Activated CD8-positive, alpha-beta memory T cell treated with anti-CD3 and anti-CD28 coated beads, Interleukin-2, amount 50 U/mL, for 1 hour (primary cell): ENCODE measurements around the gene MCCC1.
"Not testable (repeated sequence)": the region's sequence is repeated elsewhere in the genome, so short reads cannot be mapped to it uniquely, and the experiment has no call there.

ENCODE experiments used
- DNase-seq: peaks from one replicate; pipeline ENCODE4 v3.0.0-alpha.2; 2020; ENCODE audit errors: extremely low read depth

The MCCC1 gene

DNA sequence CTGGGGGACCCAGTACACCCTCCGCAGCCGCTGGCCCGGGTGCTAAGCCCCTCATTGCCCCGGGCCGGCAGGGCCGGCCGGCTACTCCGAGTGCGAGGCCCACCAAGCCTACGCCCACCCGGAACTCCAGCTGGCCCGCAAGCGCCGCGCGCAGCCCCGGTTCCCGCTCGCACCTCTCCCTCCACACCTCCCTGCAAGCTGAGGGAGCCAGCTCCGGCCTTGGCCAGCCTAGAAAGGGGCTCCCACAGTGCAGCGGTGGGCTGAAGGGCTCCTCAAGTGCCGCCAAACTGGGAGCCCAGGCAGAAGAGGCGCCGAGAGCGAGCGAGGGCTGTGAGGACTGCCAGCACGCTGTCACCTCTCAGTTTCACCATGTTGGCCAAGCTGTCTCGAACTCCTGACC, 4.7 kb upstream of the MCCC1 start:
- not testable (repeated sequence) for DNase-seq

DNA sequence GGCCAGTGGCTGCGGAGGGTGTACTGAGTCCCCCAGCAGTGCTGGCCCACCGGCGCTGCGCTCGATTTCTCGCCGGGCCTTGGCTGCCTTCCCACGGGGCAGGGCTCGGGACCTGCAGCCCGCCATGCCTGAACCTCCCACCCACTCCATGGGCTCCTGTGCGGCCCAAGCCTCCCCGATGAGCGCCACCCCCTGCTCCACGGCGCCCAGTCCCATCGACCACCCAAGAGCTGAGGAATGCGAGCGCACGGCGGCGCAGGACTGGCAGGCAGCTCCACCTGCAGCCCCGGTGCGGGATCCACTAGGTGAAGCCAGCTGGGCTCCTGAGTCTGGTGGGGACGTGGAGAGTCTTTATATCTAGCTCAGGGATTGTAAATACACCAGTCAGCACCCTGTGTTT, 1.7 kb upstream of the MCCC1 start:
- not testable (repeated sequence) for DNase-seq

DNA sequence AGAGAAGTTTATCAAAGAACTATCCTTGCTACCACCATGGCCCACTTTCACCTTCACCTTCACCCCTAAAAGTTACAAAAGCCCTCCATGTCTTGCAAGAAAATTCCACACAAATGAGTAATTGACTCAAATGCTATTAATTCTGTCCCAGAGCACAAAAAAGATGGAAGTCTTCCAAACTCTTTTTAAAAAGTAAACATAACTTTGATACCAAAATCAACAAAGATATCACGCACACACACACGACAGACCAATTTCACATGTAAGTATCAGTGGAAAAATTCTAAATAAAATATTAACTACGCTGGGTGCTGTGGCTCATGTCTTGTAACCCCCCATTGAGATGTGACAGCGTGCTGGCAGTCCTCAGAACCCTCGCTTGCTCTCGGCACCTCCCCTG, 1.1 kb upstream of the MCCC1 start:
- DNase-seq, result no peak

DNA sequence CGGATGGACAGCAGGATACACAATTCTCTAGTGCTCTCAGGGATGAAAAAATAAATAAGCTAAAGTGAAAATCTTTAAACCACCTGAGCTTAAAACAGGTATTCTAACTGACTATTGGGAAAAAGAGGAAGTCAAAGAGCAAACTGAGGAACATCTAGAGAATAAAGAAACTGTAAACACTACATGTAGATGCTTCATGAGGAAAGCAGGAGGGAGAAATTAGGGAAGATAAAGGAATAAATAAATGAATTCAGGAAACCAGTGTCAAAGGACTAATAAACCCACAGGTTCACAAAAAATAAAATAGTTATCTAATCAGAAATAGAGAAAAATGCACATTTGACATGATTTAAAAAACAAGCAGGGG, 525 bp upstream of the MCCC1 start:
- DNase-seq, result no peak

DNA sequence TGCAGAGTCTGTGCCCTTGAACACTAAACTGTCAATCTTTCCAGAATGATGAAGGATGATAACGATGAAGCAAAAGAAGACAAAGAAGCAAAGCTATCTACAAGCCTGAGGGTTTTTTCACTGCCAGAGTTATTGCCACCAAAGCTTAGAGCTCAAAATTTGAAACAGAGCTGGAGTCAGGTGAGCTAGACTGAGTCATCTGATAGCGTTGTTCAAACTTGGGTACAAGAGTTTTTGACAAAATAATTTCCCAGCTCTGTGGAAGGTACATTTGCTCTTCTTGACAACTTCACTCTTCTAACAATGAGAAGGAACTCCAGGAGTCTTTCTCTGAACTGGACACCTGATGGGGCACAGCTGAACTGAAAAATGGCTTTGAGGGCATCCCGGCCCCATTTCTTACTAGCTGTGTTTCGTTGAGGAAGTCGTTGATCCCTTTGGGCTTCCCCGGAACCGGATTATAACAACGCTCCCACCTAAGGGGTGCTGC, 715 bp downstream of the MCCC1 start:
- no peak for DNase-seq

DNA sequence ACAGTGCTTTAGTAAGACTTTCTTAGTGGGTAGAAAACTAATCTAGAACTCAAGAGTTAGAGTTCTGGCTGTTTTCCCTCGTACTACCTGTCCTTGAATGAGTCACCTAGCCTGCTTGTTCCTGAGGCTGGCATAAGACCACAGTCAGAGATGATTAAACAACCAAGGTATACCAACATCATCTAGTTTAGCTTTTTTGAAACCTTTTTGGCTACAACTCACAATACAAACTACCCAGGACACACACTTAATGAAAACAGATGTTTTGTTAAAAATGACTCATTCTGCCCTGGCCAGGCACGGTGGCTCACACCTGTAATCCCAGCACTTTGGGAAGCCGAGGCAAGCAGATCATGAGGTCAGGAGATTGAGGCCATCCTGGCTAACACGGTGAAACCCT, 4.6 kb downstream of the MCCC1 start:
- no peak for DNase-seq

DNA sequence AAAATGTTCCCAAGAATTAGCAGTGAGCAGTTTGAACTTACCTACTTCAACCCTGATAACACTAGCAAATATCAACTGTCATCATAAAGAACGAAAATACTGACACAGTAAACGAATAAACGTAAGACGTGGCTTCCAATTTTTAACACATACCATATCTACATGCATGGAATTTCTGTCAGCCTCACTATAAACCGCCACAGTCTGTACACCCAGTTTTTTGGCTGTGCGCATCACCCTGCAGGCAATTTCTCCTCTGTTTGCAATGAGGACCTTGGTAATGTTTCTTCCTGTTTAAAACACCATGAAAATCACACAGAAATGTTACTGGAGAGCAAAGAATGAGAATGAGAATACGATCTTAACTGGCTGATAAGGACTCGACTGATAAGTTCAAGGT, 7.0 kb downstream of the MCCC1 start:
- DNase-seq, result no peak

DNA sequence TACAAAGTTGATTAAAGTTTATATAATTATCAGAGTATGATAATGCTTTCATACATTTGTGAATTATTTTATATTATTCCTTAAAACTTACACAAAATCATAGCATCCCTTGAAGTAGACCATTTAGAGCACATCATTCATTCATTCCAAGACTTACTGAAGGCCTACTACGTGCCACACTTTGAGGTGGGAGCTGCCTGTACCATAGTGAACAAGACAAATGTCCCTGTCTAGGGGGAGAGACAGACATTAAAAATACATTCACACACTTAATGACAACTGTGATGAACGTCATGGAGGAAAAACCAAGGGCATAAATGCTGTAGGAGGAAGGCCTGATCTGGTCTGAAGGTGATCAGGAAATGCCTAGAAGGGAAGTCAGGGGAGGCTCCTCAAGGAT, 12.1 kb downstream of the MCCC1 start:
- no peak for DNase-seq

DNA sequence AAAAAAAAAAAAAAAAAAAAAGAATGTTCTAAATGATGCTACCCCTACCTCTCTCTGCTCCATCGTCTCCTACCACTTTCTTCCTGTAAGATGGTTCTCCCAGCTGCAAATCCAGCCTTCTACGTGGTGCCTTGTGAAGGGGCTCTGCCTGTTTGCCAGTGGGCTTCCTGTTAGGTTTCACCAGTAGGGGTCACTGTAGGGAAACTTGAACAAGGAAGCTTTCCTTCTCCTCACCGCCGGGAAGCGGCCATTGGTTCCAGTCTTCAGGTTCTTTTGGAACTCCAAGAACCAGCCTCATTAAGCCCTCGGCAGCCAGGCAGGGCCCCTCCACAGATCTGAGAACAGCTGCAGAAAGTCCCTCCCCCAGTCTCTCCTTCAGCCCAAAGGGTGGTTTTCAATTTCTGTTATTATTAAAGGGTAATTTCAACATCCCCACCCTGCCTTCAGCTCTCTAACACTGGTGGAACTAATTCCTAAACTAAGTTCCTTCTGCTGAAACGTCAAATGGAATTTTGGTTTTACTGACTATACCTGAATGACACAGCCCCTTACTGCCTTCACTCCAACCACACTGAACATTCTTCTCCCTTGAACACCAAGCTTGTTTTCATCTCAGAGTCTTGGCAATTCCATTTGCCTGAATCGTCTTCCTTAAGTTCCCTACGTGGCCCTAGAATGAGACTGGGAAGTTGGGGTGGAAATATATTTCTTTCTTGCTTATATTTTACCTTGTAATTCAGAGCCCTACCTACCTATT, 13.5 kb downstream of the MCCC1 start:
- DNase-seq, result no peak

DNA sequence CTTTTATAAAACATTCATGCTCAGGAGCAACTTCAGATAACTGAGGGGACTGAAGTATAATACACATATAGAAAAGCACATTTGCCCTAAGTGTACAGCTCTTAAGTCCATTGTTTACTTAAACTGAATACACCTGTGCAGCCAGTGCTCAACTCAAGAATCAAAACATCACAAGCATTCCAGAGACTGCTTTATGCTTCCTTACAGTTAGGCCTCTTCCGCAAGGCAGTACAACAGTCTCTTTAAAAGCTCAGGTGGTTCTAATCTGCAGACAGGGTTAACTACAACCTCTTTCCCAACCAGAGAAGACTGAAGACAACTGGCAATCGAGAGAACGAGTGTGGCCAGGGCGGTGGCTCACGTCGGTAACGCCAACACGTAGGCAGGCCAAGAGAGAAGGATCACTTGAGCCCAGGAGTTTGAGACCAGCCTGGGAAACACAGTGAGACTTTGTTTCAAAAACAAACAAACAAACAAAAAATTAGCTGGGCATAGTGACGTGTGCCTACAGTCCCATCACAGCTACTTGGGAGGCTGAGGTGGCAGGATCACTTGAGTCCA, 16.9 kb downstream of the MCCC1 start:
- DNase-seq, result no peak

DNA sequence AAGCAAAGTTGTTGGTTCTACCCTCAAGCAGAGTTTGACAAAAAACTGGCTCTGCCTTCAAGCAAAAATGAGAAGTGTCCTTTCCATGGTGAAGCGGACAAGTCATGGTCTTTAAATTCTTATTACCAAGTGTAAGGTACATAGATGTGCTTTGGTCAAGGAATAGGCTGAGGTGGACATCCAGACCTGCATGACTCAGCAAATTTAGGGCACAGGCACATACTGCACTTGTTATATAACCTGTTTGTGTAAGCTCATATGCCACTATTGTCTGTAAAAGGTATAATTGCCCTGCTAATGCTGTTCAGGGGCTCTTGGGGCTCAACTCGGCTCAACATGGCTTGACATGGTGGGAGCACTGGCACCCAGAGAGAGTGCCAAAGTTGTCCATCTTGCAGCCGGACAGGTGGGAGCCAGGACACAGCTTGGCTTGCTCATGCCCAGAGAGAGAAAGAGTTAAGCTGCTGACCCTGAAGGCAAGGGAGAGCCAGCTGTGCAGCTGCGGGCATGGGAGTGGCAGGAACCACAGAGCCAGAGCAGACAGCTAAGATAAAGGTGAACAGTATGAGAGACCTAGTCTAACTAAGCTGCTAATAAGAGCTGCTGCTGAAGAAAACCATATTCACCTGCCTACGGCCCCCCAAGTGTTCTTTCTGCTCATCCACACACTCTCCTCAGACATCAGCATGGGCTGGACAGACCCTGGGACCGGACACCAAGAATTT, 17.7 kb downstream of the MCCC1 start:
- no peak for DNase-seq

DNA sequence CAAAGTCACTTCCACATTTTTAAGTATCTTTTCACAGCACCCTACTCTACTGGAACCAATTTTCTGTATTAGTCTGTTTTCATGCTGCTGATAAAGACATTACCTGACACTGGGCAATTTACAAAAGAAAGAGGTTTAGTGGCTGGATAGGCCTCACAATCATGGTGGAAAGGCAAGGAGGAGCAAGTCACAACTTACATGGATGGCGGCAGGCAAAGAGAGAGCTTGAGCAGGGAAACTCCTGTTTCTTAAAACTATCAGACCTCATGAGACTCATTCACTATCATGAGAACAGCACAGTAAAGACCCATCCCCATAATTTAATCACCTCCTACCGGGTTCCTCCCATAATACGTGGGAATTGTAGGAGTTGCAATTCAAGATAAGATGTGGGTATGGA, 18.7 kb downstream of the MCCC1 start:
- no peak for DNase-seq

DNA sequence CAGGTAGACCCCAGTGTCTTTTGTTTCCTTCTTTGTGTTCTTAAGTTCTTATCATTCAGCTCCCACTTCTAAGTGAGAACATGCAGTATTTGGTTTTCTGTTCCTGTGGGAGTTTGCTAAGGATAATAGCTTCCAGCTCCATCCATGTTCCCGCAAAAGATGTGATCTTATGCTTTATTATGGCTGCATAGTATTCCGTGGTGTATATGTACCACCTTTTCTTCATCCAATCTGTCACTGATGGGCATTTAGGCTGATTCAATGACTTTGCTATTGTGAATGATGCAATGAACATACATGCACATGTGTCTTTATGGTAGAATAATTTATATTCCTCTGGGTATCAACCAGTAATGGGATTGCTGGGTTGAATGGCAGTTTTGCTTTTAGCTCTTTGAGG, 24.4 kb downstream of the MCCC1 start:
- DNase-seq, result no peak

DNA sequence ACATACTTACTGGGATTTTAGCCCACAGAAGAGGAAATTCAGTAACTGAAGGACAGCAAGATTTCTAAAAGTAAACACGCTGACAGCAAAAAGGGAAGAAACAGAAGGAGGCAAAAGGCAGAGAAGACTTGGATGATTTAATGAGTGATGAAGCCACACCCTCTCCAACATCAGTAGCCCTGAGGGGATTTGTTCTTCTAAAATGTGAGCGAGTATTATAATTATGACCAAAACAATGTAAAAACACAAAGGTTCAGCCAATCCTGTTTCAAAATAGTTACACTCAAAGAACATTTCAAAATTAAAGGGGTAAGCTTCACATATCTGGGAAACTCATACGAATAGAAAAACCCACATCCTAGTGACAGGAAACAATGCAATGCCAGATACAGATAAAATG, 25.0 kb downstream of the MCCC1 start:
- no peak for DNase-seq

DNA sequence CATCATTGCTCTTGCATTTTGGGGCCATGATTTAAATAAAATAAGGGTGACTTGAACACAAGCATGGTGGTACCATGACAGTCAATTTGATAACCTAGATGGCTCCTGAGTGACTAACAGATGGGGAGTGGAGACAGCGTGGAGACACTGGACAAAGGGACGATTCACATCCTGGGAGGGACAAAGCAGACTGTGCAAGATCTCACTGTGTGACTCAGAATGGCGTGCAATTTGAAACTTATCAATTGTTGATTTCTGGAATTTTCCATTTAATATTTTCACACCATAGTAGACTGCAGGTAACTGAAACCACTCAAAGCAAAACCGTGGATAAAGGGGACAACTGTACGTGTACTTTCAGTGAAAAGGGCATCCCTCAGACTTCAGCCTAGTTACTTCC, 25.5 kb downstream of the MCCC1 start:
- DNase-seq, result no peak

DNA sequence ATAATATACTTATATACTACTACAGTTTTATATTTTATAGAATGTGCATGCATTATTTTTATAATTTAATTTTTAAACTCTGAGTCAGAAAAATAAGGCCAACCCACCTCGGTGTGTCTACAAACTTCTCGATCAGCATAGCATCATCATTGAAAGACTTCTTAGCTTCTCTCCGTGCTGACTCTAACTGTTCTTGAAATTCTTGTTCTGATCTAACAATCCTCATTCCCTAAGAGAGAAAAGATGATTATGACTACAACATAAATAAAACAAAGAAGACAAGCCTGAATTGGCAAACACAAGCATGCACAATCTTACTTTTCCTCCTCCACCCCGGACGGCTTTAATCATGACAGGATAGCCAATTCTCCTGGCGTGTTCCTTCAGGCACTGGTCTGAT, 28.4 kb downstream of the MCCC1 start:
- no peak for DNase-seq

DNA sequence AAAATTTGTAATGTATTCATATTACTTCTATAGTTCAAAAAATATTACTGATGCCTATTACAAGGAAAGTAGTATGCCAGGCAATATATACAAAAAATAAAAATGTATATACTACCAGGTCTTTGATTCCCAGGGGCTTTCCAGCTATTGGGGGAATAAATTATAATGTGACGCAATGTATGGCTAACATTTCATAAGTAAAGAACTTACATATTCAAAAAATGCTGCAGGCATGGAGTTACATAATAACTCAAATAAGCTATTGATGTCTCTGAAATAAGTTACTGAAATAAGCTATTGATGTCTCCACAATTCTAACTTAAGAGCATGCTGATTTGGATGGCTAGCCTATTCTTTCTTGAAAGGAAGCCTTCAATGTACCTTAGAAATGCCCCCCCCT, 30.2 kb downstream of the MCCC1 start:
- no peak for DNase-seq

DNA sequence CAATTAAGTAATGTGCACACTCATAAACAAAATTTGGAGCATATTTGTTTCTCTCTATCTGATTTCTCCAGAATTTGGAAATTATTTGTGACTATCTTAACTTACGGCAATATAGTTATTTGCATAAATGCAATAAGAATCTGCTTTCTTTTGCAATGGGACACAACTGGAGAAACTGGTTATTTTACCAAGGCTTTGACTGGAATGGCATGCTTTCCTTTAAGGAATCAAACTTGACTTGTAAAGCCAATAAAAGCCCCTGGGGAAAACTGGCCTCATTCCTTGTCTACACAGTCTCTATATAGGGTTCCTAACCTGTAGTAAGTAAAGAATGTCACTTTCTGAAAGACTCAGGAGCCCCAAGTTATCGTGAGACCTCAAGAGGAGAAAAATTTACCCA, 32.4 kb downstream of the MCCC1 start:
- not testable (repeated sequence) for DNase-seq

DNA sequence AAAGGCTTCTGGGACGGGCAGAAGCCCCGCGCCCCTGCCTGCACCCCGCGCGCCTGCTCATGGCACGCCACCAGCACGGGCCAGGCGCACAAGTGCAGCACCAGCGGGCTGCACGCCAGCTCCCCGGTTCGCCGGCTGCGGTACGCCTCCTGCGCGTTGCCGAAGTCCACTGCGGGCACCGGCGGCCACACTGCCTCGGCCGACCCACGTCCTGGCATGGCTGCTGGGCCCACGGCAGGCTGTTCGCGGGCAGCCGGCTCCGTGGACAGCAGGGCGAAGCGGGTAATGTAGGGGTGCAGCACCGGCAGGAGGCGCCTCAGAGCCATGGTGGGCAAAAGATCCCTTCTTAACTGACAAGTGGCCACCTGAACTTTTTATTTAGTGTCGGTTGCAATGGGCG, 34.8 kb downstream of the MCCC1 start:
- DNase-seq, result no peak

DNA sequence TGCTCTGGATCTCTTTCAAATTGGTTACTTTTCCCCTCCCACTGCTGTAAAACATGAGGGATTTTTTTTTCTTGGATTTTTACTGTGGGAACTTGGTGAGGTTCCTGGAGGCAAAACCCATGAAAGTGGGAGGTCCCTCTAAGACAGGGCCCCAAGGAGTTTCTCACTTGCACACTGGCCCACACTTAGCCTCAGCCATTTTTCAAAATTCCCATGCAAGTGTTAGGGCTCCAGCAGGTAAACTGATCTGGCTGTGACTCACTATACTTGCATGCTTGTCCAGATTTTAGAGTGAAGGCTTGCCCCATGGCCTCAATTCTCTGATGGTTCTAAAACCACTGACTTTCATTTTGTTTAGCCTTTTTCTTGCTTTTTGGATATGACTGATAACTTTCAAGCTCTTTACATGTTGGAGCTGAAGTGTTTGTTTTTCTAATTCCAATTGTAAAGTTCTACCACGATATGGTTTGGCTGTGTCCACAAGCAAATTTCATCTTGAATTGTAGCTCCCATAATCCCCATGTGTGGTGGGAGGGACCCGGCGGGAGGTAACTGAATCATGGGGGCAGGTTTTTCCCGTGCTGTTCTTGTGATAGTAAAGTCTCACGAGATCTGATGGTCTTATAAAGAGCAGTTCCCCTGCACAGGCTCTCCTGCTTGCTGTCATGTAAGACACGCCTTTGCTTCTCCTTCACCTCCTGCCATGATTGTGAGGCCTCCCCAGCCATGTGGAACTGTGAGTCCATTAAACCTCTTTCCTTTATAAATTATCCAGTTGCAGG, 37.7 kb downstream of the MCCC1 start:
- no peak for DNase-seq

DNA sequence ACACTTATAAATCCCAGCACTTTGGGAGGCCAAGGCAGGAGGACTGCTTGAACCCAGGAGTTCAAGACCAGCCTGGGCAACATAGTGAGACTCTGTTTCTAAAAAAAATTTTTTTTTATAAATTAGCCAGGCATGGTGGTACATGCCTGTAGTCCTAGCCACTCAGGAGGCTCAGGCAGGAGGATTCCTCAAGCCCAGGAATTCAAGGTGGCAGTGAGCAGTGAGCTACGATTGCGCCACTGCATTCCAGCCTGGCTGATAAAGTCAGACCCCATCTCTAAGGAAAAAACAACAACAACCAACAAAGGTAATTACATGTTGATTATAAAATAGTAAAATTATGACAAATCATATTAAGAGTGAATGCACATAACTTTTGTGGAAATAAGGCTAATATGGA, 40.9 kb downstream of the MCCC1 start:
- no peak for DNase-seq

DNA sequence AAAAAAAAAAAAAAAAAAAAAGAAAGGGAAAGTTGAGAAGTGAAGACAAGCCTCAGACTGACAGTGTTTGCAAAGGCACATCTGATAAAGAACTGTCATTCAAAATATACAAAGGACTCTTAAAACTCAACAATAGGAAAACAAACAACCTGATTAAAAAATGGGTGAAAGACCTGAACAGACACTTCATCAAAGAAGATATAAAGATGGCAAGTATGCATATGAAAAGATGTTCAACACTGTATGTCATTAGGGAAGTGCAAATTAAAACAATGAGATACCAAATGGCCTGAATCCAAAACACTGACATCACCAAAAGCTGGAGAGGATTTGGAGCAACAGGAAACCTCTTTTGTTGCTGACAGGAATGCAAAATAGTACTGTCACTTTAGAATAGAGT, 48.6 kb downstream of the MCCC1 start:
- no peak for DNase-seq
